Astrocyte (in vitro differentiated cells and primary cell): ENCODE results near the gene BIRC7.

Source experiments
- EZH2 ChIP-seq: IDR thresholded peaks from 2 replicates; pipeline ENCODE4 v1.6.1; 2012; ENCODE audit warnings: mild to moderate bottlenecking, low read length, inconsistent platforms; ENCODE audit not compliant: insufficient read depth
- TF ChIP-seq, protein P1 (sequence below): IDR thresholded peaks from 2 replicates; pipeline ENCODE4 v1.5.1; 2011; ENCODE audit warnings: low read depth, mild to moderate bottlenecking, inconsistent platforms, low read length, moderate library complexity; ENCODE audit not compliant: insufficient read depth

DNA sequence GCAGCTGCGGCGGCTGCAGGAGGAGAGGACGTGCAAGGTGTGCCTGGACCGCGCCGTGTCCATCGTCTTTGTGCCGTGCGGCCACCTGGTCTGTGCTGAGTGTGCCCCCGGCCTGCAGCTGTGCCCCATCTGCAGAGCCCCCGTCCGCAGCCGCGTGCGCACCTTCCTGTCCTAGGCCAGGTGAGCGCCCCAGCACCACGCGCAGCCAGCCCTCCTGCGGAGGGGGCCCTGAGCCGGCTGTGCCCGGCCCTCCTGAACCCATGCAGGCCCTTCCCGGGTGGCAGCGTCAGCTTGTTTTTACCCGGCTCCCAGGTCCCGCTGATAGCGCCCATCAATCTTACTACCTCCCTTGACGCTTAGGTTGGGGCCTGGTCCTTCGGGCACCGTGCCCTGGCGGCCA is 3.7 kb downstream of the BIRC7 start:
- TF ChIP-seq, protein P1, sequence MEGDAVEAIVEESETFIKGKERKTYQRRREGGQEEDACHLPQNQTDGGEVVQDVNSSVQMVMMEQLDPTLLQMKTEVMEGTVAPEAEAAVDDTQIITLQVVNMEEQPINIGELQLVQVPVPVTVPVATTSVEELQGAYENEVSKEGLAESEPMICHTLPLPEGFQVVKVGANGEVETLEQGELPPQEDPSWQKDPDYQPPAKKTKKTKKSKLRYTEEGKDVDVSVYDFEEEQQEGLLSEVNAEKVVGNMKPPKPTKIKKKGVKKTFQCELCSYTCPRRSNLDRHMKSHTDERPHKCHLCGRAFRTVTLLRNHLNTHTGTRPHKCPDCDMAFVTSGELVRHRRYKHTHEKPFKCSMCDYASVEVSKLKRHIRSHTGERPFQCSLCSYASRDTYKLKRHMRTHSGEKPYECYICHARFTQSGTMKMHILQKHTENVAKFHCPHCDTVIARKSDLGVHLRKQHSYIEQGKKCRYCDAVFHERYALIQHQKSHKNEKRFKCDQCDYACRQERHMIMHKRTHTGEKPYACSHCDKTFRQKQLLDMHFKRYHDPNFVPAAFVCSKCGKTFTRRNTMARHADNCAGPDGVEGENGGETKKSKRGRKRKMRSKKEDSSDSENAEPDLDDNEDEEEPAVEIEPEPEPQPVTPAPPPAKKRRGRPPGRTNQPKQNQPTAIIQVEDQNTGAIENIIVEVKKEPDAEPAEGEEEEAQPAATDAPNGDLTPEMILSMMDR = no peak
- TF ChIP-seq EZH2 = no peak
